K562 (cell line): Measurements from ENCODE around the gene GNAQ. TPM values are rescaled to one million over a fixed set of nuclear protein-coding genes. Genes with fewer than 3 reads are reported as not detected.

Experiments
- BDP1 ChIP-seq: IDR thresholded peaks from 3 replicates; pipeline ENCODE4 v1.6.1; 2011; ENCODE audit not compliant: insufficient read length, insufficient read depth
- CBFA2T3 ChIP-seq: fragments of 450-650 bp; IDR thresholded peaks from 2 replicates; pipeline ENCODE4 v1.6.1; 2017
- E2F4 ChIP-seq: sonication (generic); formaldehyde crosslinking; IDR thresholded peaks from 2 replicates; pipeline ENCODE4 v1.8.0; 2022; ENCODE audit warnings: mild to moderate bottlenecking, low read depth, missing genetic modification reagents
- EWSR1 ChIP-seq: fragments of 450-650 bp; IDR thresholded peaks from 2 replicates; pipeline ENCODE4 v1.6.1; 2018; ENCODE audit warnings: borderline replicate concordance, mild to moderate bottlenecking, low read depth, moderate library complexity; ENCODE audit not compliant: partially characterized antibody
- GATAD2B ChIP-seq: fragments of 450-650 bp; IDR thresholded peaks from 2 replicates; pipeline ENCODE4 v1.6.1; 2017; ENCODE audit warnings: mild to moderate bottlenecking, borderline replicate concordance
- ID3 ChIP-seq, 2 experiments: fragments of 250-450 bp in 1 of 2; fragments of 450-650 bp in 1 of 2; sonication (Bioruptor Pico) in 1 of 2; IDR thresholded peaks; 2 replicates each; pipeline versions ENCODE4 v1.6.1 to v1.8.0; 2016 to 2021; ENCODE audit warnings: mild to moderate bottlenecking in 2 of 2, moderate library complexity in 2 of 2, missing compliant biosample characterization in 1 of 2, missing genetic modification characterization in 1 of 2
- NFATC3 ChIP-seq: fragments of 450-650 bp; IDR thresholded peaks from 2 replicates; pipeline ENCODE4 v1.6.1; 2017; ENCODE audit warnings: mild to moderate bottlenecking
- NFIX ChIP-seq: fragments of 250-450 bp; sonication (Bioruptor Pico); IDR thresholded peaks from 2 replicates; pipeline ENCODE4 v1.4.0; 2020; ENCODE audit warnings: low read depth, mild to moderate bottlenecking, moderate library complexity
- OTX1 ChIP-seq: fragments of 450-650 bp; formaldehyde crosslinking; IDR thresholded peaks from 2 replicates; pipeline ENCODE4 v1.4.0; 2022; ENCODE audit warnings: mild to moderate bottlenecking
- PRPF4 ChIP-seq: fragments of 200-400 bp; formaldehyde crosslinking; IDR thresholded peaks from one replicate; pipeline ENCODE4 v1.6.1; 2017; ENCODE audit warnings: low read length, low read depth, mild to moderate bottlenecking; ENCODE audit not compliant: insufficient read depth, poor library complexity, severe bottlenecking
- RFX5 ChIP-seq: IDR thresholded peaks from 2 replicates; pipeline ENCODE4 v1.6.1; 2011; ENCODE audit warnings: low read depth, mild to moderate bottlenecking, improper control_type of control experiment, low read length
- TBL1XR1 ChIP-seq, 2 experiments: IDR thresholded peaks; 2 replicates each; pipeline ENCODE4 v1.6.1; 2012; ENCODE audit warnings: improper control_type of control experiment in 2 of 2, low read length in 2 of 2, mild to moderate bottlenecking in 1 of 2
- ZBTB8A ChIP-seq: fragments of 450-650 bp; IDR thresholded peaks from 2 replicates; pipeline ENCODE4 v1.6.1; 2018; ENCODE audit warnings: mild to moderate bottlenecking, moderate library complexity; ENCODE audit not compliant: partially characterized antibody
- ZNF274 ChIP-seq: IDR thresholded peaks from 2 replicates; pipeline ENCODE4 v1.6.1; 2011; ENCODE audit warnings: low read depth, mild to moderate bottlenecking, low read length, moderate library complexity, borderline replicate concordance
- polyA plus RNA-seq, 8 experiments: library from polyadenylated mRNA; depleted of rRNA in 4 of 8; stranded (reverse) in 5 of 8; unstranded in 3 of 8; fragments of >200 nt; fragmentation: Nextera tagmentation in 2 of 8; fragmentation: Illumina TruSeq in 1 of 8; extraction: Ambion mirVana in 2 of 8; extraction: Trizol in 1 of 8; gene quantifications; 2 replicates each; pipeline versions ENCODE4 v1.2.1 to v1.2.3, GENCODE V29; 2011 to 2014; ENCODE audit warnings: inconsistent platforms in 1 of 8, missing spikeins in 1 of 8
- total RNA-seq, 7 experiments: library from RNA; depleted of rRNA in 6 of 7; stranded (reverse); fragments of >200 nt in 6 of 7; fragmentation: Illumina TruSeq in 2 of 7; extraction: Trizol in 2 of 7; gene quantifications; 2 replicates each; pipeline versions ENCODE4 v1.2.1 to v1.2.3, GENCODE V29; 2011 to 2021; ENCODE audit warnings: low replicate concordance in 1 of 7

Gene GNAQ
- total and polyA plus RNA-seq, 9 of the 15 experiments (the other 6 are each of a cell fraction or from before 2014, with no cell fraction given), result 4.8 to 27.9 (median 17.5) TPM

DNA sequence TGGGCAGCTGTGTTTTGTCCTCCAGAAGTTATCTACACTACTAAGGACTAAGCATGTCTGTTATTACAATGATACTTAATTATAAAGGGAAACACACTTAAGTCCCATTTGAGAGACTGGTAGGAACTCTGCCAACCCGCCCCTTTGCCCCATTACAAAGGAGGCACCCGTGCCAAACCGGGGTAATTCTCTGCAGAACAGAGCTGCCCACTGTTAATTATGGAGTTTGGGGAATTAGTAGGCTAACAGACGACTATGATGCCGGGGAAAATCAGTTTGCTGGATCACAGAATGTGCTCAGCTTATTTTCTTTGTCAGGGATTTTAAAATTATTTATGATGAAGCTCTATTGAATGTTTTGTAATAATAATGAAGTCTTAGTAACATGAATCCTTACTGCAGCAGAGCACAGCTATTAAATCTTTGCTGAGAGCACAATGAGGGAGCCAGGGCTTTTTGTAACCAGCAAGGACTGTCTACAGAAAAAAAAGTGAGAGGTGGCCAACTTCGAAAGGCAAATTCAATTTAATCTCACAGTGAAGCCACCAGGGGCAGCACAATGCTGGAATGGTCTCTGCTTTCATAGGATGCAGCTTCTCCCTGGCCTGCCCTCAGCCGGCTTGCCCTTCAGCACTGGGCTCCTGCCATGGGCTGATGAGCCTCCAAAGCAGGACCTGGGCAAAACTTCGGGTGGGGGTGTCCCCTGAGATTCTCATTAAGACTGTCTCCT lies 134.5 kb downstream of the GNAQ start (continued):
- TF ChIP-seq RFX5 (no peak), NFATC3 (no peak), ZNF274 (no peak), E2F4 (CRISPR knock-in tag) (no peak), EWSR1 (no peak), ID3 (CRISPR knock-in tag; IDR thresholded peaks at IDR 0.05) (no peak), ID3 (tag; IDR thresholded peaks at IDR 0.05) (no peak), NFIX (no peak), GATAD2B (no peak), CBFA2T3 (no peak), OTX1 (CRISPR knock-in tag) (no peak), PRPF4 (no peak), ZBTB8A (no peak), BDP1 (no peak), TBL1XR1 (IDR thresholded peaks at IDR 0.05; ENCODE audit: low read length in 2 of 2) (no peak)
